ENCODE data around the gene EEF1G. TPM values are rescaled to one million over a fixed set of nuclear protein-coding genes. Genes with fewer than 3 reads are reported as not detected.
A peak's percentile ranks its signal among the peaks of the same experiment; 100 is the strongest.

The EEF1G gene
- total and polyA plus RNA-seq, 2 of the 13 experiments (the other 11 are each of a cell fraction or from before 2014, with no cell fraction given) = 1,787 to 2,144 TPM

DNA sequence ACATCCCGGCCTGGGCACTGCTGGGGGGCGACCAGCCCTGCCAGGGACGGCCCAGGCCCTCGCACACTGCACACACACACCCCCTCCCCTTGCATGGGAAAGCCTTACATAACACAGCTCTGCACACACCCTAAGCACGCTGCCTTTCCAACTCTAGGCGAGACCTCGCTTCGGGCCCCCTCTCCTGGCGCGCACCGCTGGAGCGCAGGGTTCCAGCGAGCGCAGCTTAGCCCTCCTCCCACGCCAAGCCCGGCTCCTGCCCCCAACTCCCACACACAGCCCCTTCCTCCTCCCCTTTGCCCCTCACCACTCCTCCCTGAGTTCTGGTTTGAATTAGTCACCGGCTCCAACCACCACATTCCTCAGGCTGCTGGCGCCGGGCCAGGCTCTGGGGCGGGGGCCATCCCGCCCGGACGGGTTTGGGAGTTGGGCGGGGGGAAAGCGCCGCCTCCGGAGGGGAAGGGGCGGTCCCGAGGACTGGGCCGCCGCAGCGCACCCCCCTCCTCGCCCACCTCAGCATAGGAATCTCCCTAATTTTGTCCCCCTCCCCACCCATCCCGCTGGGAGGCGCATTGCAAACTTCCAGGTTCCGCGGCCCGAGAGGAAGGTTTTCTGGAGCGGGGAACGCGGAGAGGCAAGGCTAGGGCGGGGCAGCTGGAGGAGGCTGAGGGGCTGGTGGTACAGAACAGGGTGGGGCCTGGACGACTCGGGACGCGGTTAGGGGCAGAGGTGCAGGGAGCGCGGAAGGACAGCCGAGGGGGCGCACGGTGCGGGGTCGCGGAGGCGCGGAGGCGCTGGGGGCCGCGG lies 28.1 kb downstream of the EEF1G start (continued):
- TF ChIP-seq, protein P1, sequence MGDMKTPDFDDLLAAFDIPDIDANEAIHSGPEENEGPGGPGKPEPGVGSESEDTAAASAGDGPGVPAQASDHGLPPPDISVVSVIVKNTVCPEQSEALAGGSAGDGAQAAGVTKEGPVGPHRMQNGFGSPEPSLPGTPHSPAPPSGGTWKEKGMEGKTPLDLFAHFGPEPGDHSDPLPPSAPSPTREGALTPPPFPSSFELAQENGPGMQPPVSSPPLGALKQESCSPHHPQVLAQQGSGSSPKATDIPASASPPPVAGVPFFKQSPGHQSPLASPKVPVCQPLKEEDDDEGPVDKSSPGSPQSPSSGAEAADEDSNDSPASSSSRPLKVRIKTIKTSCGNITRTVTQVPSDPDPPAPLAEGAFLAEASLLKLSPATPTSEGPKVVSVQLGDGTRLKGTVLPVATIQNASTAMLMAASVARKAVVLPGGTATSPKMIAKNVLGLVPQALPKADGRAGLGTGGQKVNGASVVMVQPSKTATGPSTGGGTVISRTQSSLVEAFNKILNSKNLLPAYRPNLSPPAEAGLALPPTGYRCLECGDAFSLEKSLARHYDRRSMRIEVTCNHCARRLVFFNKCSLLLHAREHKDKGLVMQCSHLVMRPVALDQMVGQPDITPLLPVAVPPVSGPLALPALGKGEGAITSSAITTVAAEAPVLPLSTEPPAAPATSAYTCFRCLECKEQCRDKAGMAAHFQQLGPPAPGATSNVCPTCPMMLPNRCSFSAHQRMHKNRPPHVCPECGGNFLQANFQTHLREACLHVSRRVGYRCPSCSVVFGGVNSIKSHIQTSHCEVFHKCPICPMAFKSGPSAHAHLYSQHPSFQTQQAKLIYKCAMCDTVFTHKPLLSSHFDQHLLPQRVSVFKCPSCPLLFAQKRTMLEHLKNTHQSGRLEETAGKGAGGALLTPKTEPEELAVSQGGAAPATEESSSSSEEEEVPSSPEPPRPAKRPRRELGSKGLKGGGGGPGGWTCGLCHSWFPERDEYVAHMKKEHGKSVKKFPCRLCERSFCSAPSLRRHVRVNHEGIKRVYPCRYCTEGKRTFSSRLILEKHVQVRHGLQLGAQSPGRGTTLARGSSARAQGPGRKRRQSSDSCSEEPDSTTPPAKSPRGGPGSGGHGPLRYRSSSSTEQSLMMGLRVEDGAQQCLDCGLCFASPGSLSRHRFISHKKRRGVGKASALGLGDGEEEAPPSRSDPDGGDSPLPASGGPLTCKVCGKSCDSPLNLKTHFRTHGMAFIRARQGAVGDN (CRISPR knock-in tag; IDR thresholded peaks at IDR 0.05) = peak; percentile 89
- TF ChIP-seq ZSCAN20 (CRISPR knock-in tag; IDR thresholded peaks at IDR 0.05; ENCODE audit: borderline replicate concordance) (no peak), GTF3A (CRISPR knock-in tag; conservative IDR thresholded peaks at IDR 0.05) (no peak), ZNF766 (CRISPR knock-in tag; IDR thresholded peaks at IDR 0.05; ENCODE audit: borderline replicate concordance) (no peak), TOE1 (CRISPR knock-in tag; IDR thresholded peaks at IDR 0.05) (peak; percentile 25; the same call in 1 of the 2 replicates), RFX3 (CRISPR knock-in tag; IDR thresholded peaks at IDR 0.05) (no peak), MLLT10 (CRISPR knock-in tag; IDR thresholded peaks at IDR 0.05) (no peak), ZNF292 (CRISPR knock-in tag; IDR thresholded peaks at IDR 0.05; ENCODE audit: borderline replicate concordance, low read depth) (0 out of 2 replicates have a peak, but pooled peaks have one; percentile 52), PRDM4 (CRISPR knock-in tag; IDR thresholded peaks at IDR 0.05; ENCODE audit: borderline replicate concordance) (no peak), SATB2 (CRISPR knock-in tag; IDR thresholded peaks at IDR 0.05) (no peak), KDM3A (CRISPR knock-in tag; IDR thresholded peaks at IDR 0.05; ENCODE audit: low read depth) (peak; percentile 72), ZNF713 (CRISPR knock-in tag; IDR thresholded peaks at IDR 0.05) (0 out of 2 replicates have a peak, but pooled peaks have one; percentile 48), ZNF138 (CRISPR knock-in tag; IDR thresholded peaks at IDR 0.05; ENCODE audit: low read depth) (0 out of 2 replicates have a peak, but pooled peaks have one; percentile 77), HNF4G (IDR thresholded peaks at IDR 0.05; ENCODE audit: borderline replicate concordance, low read depth, low read length) (no peak), HNF4G (CRISPR knock-in tag; IDR thresholded peaks at IDR 0.05; ENCODE audit: borderline replicate concordance, low read depth) (peak; percentile 77), ZNF232 (CRISPR knock-in tag; IDR thresholded peaks at IDR 0.05; ENCODE audit: borderline replicate concordance) (no peak)
- TF ChIP-seq, protein P2, sequence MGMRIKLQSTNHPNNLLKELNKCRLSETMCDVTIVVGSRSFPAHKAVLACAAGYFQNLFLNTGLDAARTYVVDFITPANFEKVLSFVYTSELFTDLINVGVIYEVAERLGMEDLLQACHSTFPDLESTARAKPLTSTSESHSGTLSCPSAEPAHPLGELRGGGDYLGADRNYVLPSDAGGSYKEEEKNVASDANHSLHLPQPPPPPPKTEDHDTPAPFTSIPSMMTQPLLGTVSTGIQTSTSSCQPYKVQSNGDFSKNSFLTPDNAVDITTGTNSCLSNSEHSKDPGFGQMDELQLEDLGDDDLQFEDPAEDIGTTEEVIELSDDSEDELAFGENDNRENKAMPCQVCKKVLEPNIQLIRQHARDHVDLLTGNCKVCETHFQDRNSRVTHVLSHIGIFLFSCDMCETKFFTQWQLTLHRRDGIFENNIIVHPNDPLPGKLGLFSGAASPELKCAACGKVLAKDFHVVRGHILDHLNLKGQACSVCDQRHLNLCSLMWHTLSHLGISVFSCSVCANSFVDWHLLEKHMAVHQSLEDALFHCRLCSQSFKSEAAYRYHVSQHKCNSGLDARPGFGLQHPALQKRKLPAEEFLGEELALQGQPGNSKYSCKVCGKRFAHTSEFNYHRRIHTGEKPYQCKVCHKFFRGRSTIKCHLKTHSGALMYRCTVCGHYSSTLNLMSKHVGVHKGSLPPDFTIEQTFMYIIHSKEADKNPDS (CRISPR knock-in tag; IDR thresholded peaks at IDR 0.05) = 0 out of 2 replicates have a peak, but pooled peaks have one; percentile 28
- TF ChIP-seq, protein P3, sequence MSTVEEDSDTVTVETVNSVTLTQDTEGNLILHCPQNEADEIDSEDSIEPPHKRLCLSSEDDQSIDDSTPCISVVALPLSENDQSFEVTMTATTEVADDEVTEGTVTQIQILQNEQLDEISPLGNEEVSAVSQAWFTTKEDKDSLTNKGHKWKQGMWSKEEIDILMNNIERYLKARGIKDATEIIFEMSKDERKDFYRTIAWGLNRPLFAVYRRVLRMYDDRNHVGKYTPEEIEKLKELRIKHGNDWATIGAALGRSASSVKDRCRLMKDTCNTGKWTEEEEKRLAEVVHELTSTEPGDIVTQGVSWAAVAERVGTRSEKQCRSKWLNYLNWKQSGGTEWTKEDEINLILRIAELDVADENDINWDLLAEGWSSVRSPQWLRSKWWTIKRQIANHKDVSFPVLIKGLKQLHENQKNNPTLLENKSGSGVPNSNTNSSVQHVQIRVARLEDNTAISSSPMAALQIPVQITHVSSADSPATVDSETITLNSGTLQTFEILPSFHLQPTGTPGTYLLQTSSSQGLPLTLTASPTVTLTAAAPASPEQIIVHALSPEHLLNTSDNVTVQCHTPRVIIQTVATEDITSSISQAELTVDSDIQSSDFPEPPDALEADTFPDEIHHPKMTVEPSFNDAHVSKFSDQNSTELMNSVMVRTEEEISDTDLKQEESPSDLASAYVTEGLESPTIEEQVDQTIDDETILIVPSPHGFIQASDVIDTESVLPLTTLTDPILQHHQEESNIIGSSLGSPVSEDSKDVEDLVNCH (CRISPR knock-in tag; IDR thresholded peaks at IDR 0.05) = no peak

Measured in HepG2 (cell line).